C1 segment of cervical spinal cord (tissue), 14 donors: ENCODE data around the gene LAMB1.
"Not testable (repeated sequence)": the region's sequence is repeated elsewhere in the genome, so short reads cannot be mapped to it uniquely, and the experiment has no call there.

Experiments
- DNase-seq, 14 donors: peaks; one replicate each; lab custom pipeline; 2025; lab: John Stamatoyannopoulos, UW

LAMB1 gene

GRCh38 chr7:107972075-107972482, 30.9 kb downstream of the LAMB1 start:
- DNase-seq: no peak

DNA sequence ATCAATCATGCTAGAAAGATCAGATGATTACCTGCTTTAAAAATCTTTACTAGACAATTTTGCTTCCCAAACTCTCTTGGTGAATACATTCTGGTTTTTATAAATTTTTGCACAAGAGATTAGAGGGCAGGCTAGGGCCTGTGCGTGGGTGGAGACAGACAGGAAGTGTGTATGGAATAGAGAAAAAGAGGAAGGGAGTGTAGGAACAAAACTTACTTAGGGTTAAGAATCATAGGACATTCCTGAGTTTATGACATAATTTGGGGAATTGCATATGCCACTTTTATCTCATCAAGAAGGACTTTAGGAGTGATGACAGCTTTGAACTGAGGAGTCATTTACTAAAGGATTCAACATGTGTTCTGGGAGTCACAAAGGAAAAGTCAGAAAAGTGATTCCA, 31.3 kb downstream of the LAMB1 start:
- no peak for DNase-seq

GRCh38 chr7:107971100-107971499, 31.9 kb downstream of the LAMB1 start:
- no peak for DNase-seq

DNA sequence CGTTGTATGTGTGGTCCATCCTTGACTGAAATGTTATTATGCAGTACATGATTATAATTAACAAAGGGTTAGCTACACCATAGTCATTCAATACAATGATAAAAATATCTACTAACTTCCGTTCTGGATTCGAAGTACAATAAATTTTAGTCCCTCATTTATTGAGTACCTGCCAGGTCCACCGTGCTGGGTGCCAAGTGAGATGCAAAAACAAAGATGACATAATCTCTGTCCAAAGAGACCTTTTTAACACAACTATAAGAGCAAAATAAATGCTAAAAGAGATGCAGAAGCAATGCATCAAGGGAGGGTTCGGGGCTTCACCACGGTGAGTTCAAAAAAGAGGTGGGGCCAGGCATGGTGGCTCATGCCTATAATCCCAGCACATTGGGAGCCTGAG, 33.1 kb downstream of the LAMB1 start:
- peak in 1 of 14 donors; percentile 15 for DNase-seq

GRCh38 chr7:107968449-107968848, 34.5 kb downstream of the LAMB1 start:
- no peak for DNase-seq

DNA sequence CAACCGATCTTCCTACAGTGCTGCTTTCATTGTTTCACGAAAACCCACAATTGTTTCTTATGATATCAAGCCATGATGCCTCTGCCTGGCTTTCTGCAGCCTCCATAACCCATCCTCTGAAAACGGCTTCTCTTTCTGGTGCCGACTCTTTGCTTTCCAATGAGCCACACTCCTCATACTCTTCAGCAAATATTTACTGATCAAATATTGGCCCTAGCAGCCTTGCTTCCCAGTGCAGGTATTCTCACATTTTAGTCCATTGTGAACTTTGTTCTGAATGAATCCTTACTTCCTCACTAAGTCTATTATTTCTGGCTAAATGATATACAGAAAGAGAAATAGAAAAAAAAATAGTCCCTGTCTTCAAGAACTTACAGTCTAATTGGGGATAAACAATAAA, 35.5 kb downstream of the LAMB1 start:
- DNase-seq: no peak

DNA sequence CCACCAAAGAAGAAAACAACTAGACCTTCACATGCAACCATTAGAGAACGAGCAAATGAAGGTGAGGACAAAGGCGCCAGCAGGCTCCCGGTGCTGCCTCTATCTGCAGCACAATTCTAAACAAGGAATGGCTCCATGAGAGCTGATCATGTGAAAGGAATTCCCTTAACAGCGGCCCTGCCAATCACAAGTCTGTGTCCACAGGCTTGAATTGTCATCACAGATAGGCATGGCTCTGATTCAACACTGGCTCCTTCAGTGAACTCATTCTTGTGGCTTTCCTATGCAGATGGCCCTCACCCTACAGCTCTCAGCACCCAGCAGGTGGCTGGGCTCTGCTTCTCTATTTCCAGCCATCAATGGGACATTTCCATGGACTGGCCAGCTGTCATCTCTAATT, 36.2 kb downstream of the LAMB1 start:
- peak in 5 of 14 donors; percentile 3 to 95 (median 5) for DNase-seq

DNA sequence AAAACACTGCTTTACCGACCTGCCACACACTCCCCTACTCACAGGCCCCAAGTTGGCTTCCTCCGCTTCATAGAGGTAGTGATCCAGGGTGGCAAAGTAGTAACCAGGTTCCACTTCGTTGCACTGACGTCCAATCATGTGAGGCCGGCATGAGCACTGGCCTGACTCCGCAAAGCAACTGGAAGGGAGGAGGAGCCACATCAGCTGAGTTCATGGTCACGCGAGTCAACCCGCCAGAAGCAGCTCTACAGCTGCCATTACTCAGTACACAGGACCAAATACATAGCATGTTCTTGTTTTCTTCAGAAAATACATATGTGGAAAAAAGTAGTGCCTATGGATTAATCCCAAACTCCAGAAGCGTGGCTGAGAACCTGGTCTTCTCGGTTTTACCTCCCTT, 38.5 kb downstream of the LAMB1 start:
- DNase-seq: no peak

DNA sequence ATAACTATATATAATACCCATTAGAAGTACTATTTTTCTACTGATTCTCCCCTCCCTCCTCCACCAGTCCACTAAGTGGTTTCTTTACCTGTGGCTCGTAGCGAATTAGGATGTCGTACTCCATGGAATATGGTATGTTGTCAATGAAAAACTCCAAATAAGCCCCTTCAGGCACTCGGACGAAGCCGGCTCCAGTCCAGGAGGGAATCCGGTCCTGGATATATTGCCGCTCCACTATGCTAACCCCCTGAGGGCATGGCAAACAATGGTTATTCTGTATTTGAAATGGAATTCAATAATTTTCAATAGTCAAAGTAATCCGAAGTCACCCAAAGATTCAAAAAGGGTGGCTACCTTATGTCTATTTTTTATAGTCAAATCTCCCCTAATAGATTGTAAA, 40.1 kb downstream of the LAMB1 start:
- no peak for DNase-seq

DNA sequence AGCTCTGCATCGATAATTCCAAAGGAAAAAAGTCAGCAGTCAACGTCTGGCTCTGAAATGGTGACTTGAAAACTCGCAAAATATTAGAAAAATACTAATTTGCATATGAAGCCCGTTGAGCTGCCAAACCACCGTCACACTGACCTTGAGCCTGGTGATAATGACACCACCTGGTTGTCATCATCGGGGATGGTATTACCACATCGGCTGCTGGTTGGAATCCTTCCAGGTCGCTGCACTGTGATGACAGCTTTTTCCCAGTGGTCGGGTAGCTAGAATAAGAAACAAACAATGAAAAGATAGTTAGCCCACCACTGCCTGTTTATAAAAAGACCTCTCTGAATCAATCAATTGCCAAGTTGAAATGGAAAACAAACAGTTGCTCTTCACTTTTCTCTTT, 41.6 kb downstream of the LAMB1 start:
- no peak for DNase-seq

- no peak for DNase-seq
These were observed 42.7 kb downstream of the LAMB1 start for GRCh38 chr7:107960272-107960671.

GRCh38 chr7:107959527-107959898, 43.4 kb downstream of the LAMB1 start:
- DNase-seq: no peak

- no peak for DNase-seq
These were observed 44.0 kb downstream of the LAMB1 start for GRCh38 chr7:107958764-107959526.

GRCh38 chr7:107957436-107957835, 45.5 kb downstream of the LAMB1 start:
- no peak for DNase-seq

DNA sequence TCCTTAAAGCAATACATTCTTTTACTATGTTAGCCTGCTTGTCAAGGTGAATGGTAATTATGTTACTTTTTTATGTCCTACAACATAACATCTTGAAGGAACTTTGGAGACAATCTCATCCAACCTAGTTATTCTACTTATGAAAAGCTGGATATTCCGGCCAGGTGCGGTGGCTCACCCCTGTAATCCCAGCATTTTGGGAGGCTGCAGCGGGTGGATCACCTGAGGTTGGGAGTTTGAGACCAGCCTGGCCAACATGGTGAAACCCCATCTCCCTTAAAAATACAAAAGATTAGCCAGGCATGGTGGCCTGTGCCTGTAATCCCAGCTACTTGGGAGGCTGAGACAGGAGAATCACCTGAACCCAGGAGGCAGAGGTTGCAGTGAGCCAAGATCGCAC, 46.0 kb downstream of the LAMB1 start:
- not testable (repeated sequence) for DNase-seq

DNA sequence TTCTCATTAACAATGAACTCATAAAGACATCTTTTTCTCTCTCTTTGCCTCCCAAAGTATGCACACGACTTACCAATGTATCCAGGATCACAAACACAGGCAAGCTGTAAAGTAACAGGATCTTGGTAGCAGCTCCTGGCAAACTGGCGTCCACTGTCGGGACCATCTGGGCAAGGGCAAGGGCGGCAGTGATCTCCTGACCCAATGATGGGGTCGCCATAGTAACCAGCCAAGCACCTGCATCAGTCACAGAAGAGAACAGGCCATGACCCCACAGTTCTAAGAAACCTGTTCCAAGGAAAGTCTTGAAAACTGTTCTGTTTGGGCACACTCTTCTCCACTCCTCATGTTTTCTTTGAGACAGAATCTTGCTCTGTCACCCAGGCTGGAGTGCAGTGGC, 47.6 kb downstream of the LAMB1 start:
- DNase-seq: no peak

GRCh38 chr7:107953924-107954303, 49.0 kb downstream of the LAMB1 start:
- DNase-seq: no peak

- DNase-seq: no peak
These were observed 49.6 kb downstream of the LAMB1 start for GRCh38 chr7:107953265-107953923.

DNA sequence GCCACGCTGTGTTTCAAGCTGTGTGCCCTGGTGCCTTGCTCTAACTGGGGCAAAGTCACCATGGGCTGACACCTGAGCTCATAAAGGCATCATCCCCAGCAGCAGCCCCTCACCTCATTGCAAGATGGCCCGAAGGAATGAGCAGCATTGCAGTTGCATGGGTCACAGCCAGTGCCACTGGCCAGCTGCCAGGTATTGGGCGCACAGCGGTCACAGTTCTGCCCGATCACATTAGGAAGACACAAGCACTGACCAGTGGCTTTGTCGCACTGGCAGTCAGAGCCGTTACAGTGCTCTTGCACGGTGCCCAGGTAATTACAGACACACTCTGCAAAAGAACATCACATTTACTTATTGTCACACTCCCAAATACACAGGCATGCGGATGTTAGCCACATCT, 51.1 kb downstream of the LAMB1 start:
- DNase-seq: no peak

DNA sequence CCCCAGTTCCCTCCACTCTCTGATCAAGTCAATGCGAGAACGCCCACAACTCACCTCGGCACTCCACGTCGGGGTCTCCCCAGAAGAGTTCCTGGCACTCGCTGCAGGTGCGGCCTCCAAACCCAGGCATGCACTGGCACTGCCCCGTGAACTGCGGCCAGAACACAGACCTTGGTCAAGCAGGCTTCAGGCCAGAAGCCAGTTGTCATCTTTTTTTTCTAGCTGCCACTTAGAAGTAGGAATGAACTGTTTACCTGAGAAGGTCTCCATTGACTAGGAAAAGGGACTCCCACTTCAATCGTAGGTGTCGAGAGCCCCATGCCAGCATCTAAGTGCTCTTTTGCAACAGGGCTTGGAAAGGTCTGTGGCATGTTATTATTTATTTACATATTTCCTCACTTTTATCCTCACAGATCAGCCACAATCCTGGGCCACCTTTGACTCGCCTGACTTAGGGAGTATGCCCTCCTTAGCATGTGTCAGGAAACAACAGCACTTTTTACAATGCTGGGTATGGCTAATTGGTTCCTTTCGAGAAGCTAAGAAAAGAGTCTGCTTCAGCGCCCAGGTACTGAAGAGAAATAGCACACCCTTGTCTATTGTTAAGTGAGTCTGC, 51.7 kb downstream of the LAMB1 start:
- DNase-seq: no peak

GRCh38 chr7:107949443-107949935, 53.5 kb downstream of the LAMB1 start:
- no peak for DNase-seq

DNA sequence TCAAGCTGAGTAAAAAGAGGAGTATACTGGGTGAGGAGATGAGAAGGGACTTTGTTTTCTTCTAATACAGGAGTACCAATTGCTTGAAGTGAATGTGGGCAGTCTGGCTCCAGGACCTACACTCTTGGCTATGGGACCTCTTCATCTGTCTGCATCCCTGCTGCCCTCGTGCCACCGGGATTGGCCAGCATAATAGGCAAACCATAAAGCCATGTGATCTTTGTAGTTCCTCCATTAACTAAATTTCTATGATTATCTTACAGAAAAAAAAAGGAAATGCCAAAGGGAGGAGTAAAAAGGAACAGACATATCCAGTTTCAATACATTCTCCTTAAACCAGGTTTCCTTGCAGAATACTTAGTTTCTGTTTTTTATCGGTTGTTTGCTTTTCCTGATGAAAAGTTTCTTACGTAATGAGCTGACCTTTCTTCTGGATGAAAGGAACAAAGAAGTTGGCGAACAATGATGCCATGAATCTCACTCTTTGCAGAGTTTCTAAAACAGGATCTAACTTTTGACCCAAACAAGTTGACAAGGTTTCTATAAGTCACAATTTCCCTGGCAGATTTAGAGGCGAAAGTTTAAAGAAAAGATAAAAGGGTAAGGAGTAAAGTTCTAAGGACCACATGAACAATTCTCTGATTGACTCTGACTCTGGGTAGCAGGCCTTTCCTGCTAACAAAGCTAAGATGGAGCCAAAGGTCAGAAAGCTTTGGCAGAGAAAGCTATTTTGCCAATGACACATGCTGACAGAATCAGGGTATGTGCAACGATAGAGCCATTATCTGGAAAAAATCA, 54.1 kb downstream of the LAMB1 start:
- DNase-seq: no peak
